GM06990 (cell line): ENCODE results near the gene EEPD1.

Source experiments
- DNase-seq: peaks from one replicate; pipeline ENCODE4 v3.0.0-alpha.2; 2011; ENCODE audit not compliant: insufficient read length; ENCODE audit errors: extremely low read depth
- H3K27me3 ChIP-seq: replicated peaks from 2 replicates; pipeline ENCODE4 v1.6.0; 2011; ENCODE audit warnings: low read length; ENCODE audit not compliant: control insufficient read depth, insufficient read depth
- H3K36me3 ChIP-seq: 2 replicates; pipeline ENCODE4 v1.5.1; 2011; ENCODE audit warnings: low read length; ENCODE audit not compliant: control insufficient read depth, insufficient read depth
- H3K4me3 ChIP-seq: replicated peaks from 2 replicates; pipeline ENCODE4 v1.5.1; 2011; ENCODE audit warnings: low read depth, mild to moderate bottlenecking, control low read depth, low read length
- CTCF ChIP-seq: IDR thresholded peaks from 2 replicates; pipeline ENCODE4 v1.5.1; 2011; ENCODE audit warnings: low read length, control low read depth, mild to moderate bottlenecking, inconsistent platforms; ENCODE audit not compliant: insufficient read depth, poor library complexity, severe bottlenecking

Gene EEPD1

DNA sequence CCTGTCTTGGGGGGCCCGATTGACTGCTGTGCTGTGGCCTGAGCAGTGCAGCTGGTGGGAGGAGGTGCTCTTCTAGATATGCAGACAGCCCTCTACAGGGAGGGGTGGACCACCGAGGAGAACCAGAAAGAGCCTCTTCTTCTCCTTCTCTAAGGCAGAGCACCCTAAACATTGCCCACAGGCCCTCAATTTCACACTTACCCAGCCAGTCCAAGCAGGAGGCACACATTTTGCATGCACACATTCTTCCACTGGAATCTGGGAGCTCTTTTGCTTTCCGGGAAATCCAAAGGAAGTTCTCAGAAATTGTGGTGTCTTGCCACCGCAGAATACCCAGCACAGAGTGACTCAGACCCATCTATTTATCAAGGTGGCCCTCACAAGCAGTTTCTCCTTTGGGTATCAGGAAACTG, 45.8 kb downstream of the EEPD1 start:
- no peak for DNase-seq
- H3K4me3 ChIP-seq = no peak overlapping the region

DNA sequence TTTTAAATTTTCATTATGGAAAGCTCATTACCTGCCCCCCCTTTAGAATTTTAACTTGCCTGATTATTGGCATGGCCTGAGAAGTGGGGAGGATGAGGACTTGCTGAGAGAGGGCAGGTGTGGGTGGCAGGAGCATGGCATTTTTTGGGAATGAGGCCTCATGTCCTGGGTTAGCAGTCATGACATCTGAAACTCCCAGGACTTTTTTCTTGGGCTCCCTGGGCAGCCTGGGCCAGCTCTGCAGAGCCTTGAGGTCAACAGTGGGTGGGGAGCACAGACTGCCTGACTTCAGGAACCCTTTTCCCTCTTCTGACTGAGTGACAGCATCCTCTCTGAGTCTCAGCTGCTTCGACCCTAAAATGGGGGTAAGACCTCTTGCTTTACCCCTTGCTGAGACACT, 46.3 kb downstream of the EEPD1 start:
- Histone ChIP-seq H3K36me3 (no peaks in the 10 kb centered on the region), H3K27me3 (no peaks in the 10 kb centered on the region; the same call in none of the 2 replicates), H3K4me3 (no peak overlapping the region)
- no peak for TF ChIP-seq CTCF
- no peak for DNase-seq

More for the DNA sequence above, 45.8 kb downstream of the EEPD1 start:
- TF ChIP-seq CTCF = no peak
- Histone ChIP-seq H3K36me3 (no peaks in the 10 kb centered on the region), H3K27me3 (no peaks in the 10 kb centered on the region; the same call in none of the 2 replicates)

DNA sequence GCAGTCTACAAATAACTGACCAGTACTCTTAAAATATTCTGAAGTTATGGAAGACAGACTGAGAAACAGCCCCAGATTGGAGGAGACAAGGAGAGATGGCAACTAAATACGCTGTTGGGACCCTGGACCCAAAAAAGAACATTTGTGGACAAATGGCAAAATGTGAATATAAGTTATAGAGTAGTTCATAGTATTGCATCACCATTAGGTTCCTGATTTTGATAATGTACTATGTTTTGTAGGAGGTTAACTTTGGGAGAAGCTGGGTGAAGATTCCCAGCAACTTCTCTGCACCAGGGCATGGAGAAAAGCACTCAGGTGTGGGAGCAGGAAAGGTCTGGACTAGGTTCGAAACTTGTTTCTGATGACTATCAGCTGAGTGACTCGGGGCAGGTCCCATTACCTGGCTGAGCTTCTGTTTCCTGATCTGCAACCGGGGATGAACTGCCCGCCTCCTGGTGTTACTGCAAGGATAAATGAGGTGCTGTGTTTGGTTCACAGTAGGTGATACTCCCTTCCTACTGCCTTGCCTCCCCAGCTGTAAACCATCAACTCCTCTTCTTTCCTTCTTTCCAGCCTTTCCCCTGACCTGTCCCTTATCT, 48.2 kb downstream of the EEPD1 start:
- DNase-seq = no peak
- TF ChIP-seq CTCF = no peak
- H3K36me3 ChIP-seq = no peaks in the 10 kb centered on the region

DNA sequence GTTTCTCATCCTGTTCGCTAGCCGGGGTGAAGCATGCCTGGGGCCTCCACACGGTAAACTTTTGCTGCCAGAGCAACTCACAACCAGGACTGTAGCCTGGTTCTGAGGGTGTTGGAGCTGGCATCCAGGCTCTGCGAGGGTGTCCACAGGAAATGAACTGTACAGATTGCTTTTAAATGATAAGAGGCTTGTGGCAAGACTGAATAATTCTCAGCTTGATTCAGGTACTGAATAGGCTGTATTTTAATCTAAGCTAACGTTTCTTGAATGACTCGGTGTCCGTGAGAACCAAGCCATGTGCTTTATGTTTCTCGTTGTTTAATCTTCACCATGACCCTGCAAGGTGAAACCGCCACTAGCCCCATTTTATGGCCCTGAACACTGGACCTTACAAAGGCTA, 49.3 kb downstream of the EEPD1 start:
- H3K36me3 ChIP-seq = no peaks in the 10 kb centered on the region
- DNase-seq = no peak
- TF ChIP-seq CTCF = no peak
- no peak overlapping the region for H3K4me3 ChIP-seq
- no peaks in the 10 kb centered on the region; the same call in none of the 2 replicates for H3K27me3 ChIP-seq

More for the DNA sequence above, 48.2 kb downstream of the EEPD1 start:
- no peaks in the 10 kb centered on the region; the same call in none of the 2 replicates for H3K27me3 ChIP-seq
- no peak overlapping the region for H3K4me3 ChIP-seq

DNA sequence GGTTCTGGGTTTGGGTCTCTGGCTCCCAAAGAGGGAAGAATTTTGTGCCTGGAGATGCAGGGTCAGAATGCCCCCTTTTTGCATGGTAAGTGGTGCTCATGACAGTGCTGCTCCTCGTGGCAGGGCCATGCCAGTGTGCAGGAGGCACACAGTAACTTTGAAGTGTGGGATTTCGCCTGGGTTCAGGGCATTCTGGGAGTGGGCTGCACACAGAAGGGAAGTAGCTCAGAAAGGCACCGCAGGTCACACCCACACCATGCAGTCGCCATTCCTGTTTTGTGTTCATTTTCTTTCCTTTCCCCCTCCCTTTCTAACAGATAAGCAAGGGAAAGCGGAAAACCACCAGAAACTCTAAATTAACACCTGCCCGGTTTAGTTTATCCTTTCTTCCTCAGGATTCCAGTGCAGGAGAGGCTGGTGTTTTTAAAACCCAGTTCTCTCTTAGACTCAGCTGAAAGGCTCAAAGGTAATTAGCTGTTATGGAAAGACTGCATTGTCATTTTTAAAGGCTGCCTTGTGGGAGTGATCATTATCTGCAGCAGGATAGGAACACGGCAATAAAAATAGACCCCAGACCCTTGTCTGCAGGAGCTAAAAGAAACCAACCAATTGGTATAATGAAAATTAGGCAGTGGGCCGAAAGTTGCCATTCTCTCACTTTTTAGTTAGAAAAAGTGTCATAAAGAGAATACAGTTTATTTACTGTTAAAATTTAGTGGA, 50.2 kb downstream of the EEPD1 start:
- no peak for TF ChIP-seq CTCF
- Histone ChIP-seq H3K36me3 (no peaks in the 10 kb centered on the region), H3K4me3 (no peak overlapping the region), H3K27me3 (no peaks in the 10 kb centered on the region; the same call in none of the 2 replicates)
- DNase-seq = no peak
